NB4 (cell line): ENCODE measurements around the gene GCG.

Experiments used
- CTCF ChIP-seq: IDR thresholded peaks from one replicate; pipeline ENCODE4 v1.5.1; 2012; ENCODE audit warnings: low read depth, low read length
- MYC ChIP-seq: IDR thresholded peaks from 2 replicates; pipeline ENCODE4 v1.6.1; 2011; ENCODE audit warnings: low read depth, low read length
- POLR2A ChIP-seq: IDR thresholded peaks from 2 replicates; pipeline ENCODE4 v1.6.1; 2011; ENCODE audit warnings: mild to moderate bottlenecking; ENCODE audit not compliant: insufficient read length; ENCODE audit errors: extremely low read depth
- TF ChIP-seq, protein P1 (sequence below): IDR thresholded peaks from 2 replicates; pipeline ENCODE4 v1.6.1; 2011; ENCODE audit warnings: low read depth, low read length

DNA sequence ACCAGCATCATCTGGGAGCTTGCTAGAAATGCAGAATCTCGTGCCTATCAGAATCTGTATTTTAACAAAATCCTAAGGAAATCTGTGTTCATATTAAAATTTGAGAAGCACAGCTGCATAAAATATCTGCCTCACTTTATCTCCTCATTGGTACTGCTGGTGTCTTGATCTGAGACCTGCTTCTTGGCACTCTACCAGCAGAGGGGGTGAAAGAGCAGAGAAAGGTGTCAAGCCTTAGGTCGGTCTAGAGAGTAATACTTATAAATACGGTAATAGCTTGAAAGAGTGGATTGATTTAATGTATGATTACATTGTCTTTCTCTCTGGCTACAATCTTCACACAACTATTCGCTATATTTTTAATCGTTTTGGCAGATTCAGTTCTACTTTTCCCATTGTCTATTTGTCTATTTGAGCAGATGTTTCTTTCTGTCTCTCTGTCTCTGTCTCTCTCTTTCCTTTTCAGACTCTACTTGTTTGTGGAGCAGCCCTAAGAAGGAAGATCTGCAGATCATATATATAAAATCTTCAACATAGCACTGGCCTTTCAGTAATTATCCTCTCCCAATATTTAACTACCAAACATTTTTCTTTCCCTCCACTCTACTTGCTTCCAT lies 1.7 kb upstream of the GCG start:
- TF ChIP-seq POLR2A, result no peak
- peak; percentile 95 for TF ChIP-seq CTCF
- TF ChIP-seq, protein P1, sequence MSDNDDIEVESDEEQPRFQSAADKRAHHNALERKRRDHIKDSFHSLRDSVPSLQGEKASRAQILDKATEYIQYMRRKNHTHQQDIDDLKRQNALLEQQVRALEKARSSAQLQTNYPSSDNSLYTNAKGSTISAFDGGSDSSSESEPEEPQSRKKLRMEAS, result no peak
- TF ChIP-seq MYC, result no peak
